Mucosa of descending colon (tissue), 3 donors: ENCODE results near the gene ENOX1. TPM values are rescaled to one million over a fixed set of nuclear protein-coding genes. Genes with fewer than 3 reads are reported as not detected.

Source experiments
- ATAC-seq: fragments of 200-7000 bp; cut with Tn5 transposase; one replicate; pipeline ENCODE4 v1.9.1; 2020; ENCODE audit warnings: mild to moderate bottlenecking, moderate library complexity
- DNase-seq, 3 donors: peaks; one replicate each; pipeline ENCODE4 v3.0.0-alpha.2; 2020
- H3K36me3 ChIP-seq: fragments of 200-600 bp; one replicate; pipeline ENCODE4 v1.8.0; 2021; ENCODE audit warnings: low read depth, mild to moderate bottlenecking
- H3K4me1 ChIP-seq: fragments of 200-600 bp; one replicate; pipeline ENCODE4 v1.8.0; 2021; ENCODE audit warnings: low read depth, mild to moderate bottlenecking
- H3K4me3 ChIP-seq: fragments of 200-600 bp; one replicate; pipeline ENCODE4 v1.8.0; 2021; ENCODE audit warnings: mild to moderate bottlenecking
- H3K9me3 ChIP-seq: fragments of 200-600 bp; one replicate; pipeline ENCODE4 v1.8.0; 2021; ENCODE audit warnings: mild to moderate bottlenecking
- CTCF ChIP-seq: fragments of 200-600 bp; IDR thresholded peaks from one replicate; pipeline ENCODE4 v1.8.0; 2022; ENCODE audit warnings: antibody characterized with exemption, mild to moderate bottlenecking
- intact Hi-C, 2 donors: fragments of 100-400 bp; cut with DNase I in 1 of 2; cut with micrococcal nuclease in 1 of 2; formaldehyde crosslinking; loops; one replicate each; pipeline versions ENCODE4 v1.11.0 to v1.11.1; 2022; cut with DNase I, micrococcal nuclease
- total RNA-seq, 3 donors: library from RNA; stranded (reverse); fragmentation: NEBNext Ultra II Directional in 2 of 3; extraction: Animal tissue kit (Norgen Biotek cat#: 25700) in 2 of 3; gene quantifications; one replicate each; pipeline versions ENCODE4 v1.2.1 to v1.2.4, GENCODE V29; 2021 to 2023
- donor health status: DM: no; HTN: no; CAD: no; lungs with moderate emphysema.
- donor health status: DM: no; HTN: no; CAD: no.
- donor health status: DM: no; HTN: yes; CAD: no.

The ENOX1 gene
- total RNA-seq, 3 donors from 2014 or later = 0.35 to 9.8 (median 1.2) TPM

GRCh38 chr13:43760257-43760656 is 26.5 kb downstream of the ENOX1 start:
- no peaks in the 10 kb centered on the region for H3K9me3 ChIP-seq
- no peak for TF ChIP-seq CTCF
- ATAC-seq = no peak
- no peak overlapping the region for H3K4me3 ChIP-seq
- intact Hi-C loops = no loop called here
- no peaks in the 10 kb centered on the region for H3K36me3 ChIP-seq
- no peak for DNase-seq
- no peaks in the 10 kb centered on the region for H3K4me1 ChIP-seq

GRCh38 chr13:43758834-43759233 is 27.9 kb downstream of the ENOX1 start:
- no peaks in the 10 kb centered on the region for H3K9me3 ChIP-seq
- H3K4me3 ChIP-seq = no peak overlapping the region
- no peak for TF ChIP-seq CTCF
- intact Hi-C loops = no loop called here
- ATAC-seq (no peak), DNase-seq (no peak)
- H3K36me3 ChIP-seq = no peaks in the 10 kb centered on the region
- H3K4me1 ChIP-seq = no peaks in the 10 kb centered on the region

GRCh38 chr13:43757266-43757665 is 29.5 kb downstream of the ENOX1 start:
- DNase-seq (no peak), ATAC-seq (no peak)
- no peak overlapping the region for H3K4me3 ChIP-seq
- no peaks in the 10 kb centered on the region for H3K36me3 ChIP-seq
- H3K4me1 ChIP-seq = no peaks in the 10 kb centered on the region
- no peaks in the 10 kb centered on the region for H3K9me3 ChIP-seq
- no peak for TF ChIP-seq CTCF
- intact Hi-C loops = no loop called here

GRCh38 chr13:43755844-43756243 is 30.9 kb downstream of the ENOX1 start:
- no peak for ATAC-seq
- Histone ChIP-seq H3K4me3 (no peak overlapping the region), H3K4me1 (no peaks in the 10 kb centered on the region), H3K36me3 (no peaks in the 10 kb centered on the region), H3K9me3 (no peaks in the 10 kb centered on the region)
- no peak for DNase-seq
- no peak for TF ChIP-seq CTCF
- intact Hi-C loops = no loop called here

- no peak for DNase-seq
- no peaks in the 10 kb centered on the region for H3K9me3 ChIP-seq
- no peak for ATAC-seq
- no peak overlapping the region for H3K4me3 ChIP-seq
- no peak for TF ChIP-seq CTCF
- no peaks in the 10 kb centered on the region for H3K36me3 ChIP-seq
- intact Hi-C loops = no loop called here
- no peaks in the 10 kb centered on the region for H3K4me1 ChIP-seq
Observed at GRCh38 chr13:43751624-43752023, 35.1 kb downstream of the ENOX1 start.

GRCh38 chr13:43749503-43749902 is 37.3 kb downstream of the ENOX1 start:
- intact Hi-C loops = no loop called here
- TF ChIP-seq CTCF = no peak
- Histone ChIP-seq H3K36me3 (no peaks in the 10 kb centered on the region), H3K4me1 (no peaks in the 10 kb centered on the region), H3K9me3 (no peaks in the 10 kb centered on the region), H3K4me3 (no peak overlapping the region)
- DNase-seq = no peak
- ATAC-seq = no peak
